ENCODE measurements around the gene RENBP.

Gene RENBP

DNA sequence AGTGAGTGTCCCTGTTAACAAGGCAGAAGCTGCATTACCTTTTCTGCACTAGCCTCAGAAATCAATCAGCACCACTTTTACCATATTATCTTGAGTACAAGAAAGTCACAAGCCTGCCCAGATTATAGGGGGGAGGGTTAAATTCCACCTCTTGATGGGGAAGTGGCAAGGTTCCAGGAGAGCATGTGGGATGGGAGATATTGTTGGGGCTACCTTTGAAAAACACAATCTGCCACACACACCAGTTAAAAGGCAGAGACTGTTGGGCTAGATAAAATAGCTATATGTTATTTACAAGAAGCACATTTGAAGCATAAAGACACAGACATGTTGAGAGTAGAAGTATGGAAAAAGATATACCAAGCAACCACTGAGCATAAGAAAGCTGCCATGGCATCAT, 46.5 kb downstream of the RENBP start:
- peaks cover 9% of the 10 kb centered on the region for H3K27me3 ChIP-seq (ENCODE audit: insufficient read depth, low read depth, severe bottlenecking)
- H3K9me3 ChIP-seq (ENCODE audit: severe bottlenecking): peaks cover 9% of the 10 kb centered on the region
- DNase-seq: no peak
- H3K4me3 ChIP-seq (ENCODE audit: low read depth, low read length): no peak overlapping the region
- TF ChIP-seq, protein P1, sequence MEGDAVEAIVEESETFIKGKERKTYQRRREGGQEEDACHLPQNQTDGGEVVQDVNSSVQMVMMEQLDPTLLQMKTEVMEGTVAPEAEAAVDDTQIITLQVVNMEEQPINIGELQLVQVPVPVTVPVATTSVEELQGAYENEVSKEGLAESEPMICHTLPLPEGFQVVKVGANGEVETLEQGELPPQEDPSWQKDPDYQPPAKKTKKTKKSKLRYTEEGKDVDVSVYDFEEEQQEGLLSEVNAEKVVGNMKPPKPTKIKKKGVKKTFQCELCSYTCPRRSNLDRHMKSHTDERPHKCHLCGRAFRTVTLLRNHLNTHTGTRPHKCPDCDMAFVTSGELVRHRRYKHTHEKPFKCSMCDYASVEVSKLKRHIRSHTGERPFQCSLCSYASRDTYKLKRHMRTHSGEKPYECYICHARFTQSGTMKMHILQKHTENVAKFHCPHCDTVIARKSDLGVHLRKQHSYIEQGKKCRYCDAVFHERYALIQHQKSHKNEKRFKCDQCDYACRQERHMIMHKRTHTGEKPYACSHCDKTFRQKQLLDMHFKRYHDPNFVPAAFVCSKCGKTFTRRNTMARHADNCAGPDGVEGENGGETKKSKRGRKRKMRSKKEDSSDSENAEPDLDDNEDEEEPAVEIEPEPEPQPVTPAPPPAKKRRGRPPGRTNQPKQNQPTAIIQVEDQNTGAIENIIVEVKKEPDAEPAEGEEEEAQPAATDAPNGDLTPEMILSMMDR (IDR thresholded peaks at IDR 0.05; ENCODE audit: low read depth, low read length): no peak
- no peak overlapping the region for H3K27ac ChIP-seq
- no peaks in the 10 kb centered on the region for H3K36me3 ChIP-seq

DNA sequence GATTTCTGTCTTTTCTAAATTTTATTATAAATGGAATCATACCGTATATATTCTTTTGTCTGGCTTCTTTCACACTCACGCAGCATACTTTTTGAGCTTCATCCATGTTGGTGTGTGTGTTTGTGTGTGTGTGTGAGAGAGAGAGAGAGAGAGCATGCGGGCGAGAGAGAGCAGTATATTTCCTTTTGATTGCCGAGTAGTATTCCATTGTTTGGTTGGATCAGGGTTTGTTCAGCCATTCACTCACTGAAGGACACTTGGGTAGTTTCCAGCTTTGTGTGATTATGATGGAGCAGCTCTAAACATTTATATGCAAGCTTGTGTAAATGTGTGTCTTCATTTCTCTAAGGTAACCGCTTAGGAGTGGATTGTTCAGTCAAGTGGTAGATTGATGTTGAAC, 55.3 kb downstream of the RENBP start:
- no peaks in the 10 kb centered on the region for H3K9me3 ChIP-seq (ENCODE audit: severe bottlenecking)
- H3K36me3 ChIP-seq: no peaks in the 10 kb centered on the region
- H3K27ac ChIP-seq: no peak overlapping the region
- H3K4me3 ChIP-seq (ENCODE audit: low read depth, low read length): no peak overlapping the region
- TF ChIP-seq, protein P1 (IDR thresholded peaks at IDR 0.05; ENCODE audit: low read depth, low read length): no peak
- peaks cover 29% of the 10 kb centered on the region for H3K27me3 ChIP-seq (ENCODE audit: insufficient read depth, low read depth, severe bottlenecking)
- DNase-seq: no peak

DNA sequence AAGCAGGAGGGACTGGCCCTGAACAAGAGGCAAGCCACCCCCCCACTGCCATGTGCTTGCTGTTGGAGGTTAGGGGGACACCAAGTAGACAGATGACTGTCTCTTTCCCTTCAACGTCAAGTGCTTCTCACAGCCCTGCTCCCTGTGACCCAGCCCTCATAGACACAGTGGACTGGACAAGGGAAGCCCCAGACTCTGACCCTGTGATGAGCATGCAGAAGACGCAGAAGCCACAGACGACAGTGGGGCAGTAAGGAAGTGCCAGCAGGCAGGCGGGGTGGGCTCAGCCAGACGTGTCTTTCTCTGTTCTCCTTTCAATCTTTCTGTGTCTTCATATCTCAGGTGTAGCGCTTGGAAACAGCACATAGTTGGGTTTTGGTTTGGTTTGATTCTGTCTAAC, 56.1 kb downstream of the RENBP start:
- no peaks in the 10 kb centered on the region for H3K9me3 ChIP-seq (ENCODE audit: severe bottlenecking)
- H3K36me3 ChIP-seq: no peaks in the 10 kb centered on the region

DNA sequence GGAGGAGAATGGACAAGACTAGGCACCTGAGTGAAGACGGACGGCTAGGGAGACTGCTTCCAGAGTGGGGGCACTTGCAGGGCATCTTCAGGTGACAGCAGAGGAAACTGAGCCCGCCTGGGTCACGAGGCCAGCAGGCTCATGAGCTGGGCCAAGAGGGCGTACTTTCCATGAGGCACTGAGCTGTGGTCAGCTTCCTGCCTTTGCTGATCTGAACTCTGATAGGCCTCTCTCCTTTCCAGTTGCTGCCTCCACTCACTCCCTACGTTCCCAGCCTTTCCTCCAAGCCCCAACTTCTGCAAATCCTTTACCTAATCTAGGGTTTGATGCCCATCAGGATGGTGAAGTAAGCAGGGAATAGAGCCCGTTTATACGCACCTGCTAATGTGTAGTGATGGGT, 57.1 kb downstream of the RENBP start:
- H3K4me3 ChIP-seq (ENCODE audit: low read depth, low read length): no peak overlapping the region
- H3K9me3 ChIP-seq (ENCODE audit: severe bottlenecking): no peaks in the 10 kb centered on the region
- no peaks in the 10 kb centered on the region; the same call in 1 of the 2 replicates for H3K36me3 ChIP-seq
- H3K27me3 ChIP-seq (ENCODE audit: insufficient read depth, low read depth, severe bottlenecking): peaks cover 27% of the 10 kb centered on the region
- TF ChIP-seq, protein P1 (IDR thresholded peaks at IDR 0.05; ENCODE audit: low read depth, low read length): no peak
- DNase-seq: no peak
- H3K27ac ChIP-seq: no peak overlapping the region

More for the DNA sequence above, 56.1 kb downstream of the RENBP start:
- Histone ChIP-seq H3K27me3 (ENCODE audit: insufficient read depth, low read depth, severe bottlenecking) (peaks cover 29% of the 10 kb centered on the region), H3K27ac (no peak overlapping the region), H3K4me3 (ENCODE audit: low read depth, low read length) (no peak overlapping the region)
- TF ChIP-seq, protein P1 (IDR thresholded peaks at IDR 0.05; ENCODE audit: low read depth, low read length): no peak
- DNase-seq: no peak

DNA sequence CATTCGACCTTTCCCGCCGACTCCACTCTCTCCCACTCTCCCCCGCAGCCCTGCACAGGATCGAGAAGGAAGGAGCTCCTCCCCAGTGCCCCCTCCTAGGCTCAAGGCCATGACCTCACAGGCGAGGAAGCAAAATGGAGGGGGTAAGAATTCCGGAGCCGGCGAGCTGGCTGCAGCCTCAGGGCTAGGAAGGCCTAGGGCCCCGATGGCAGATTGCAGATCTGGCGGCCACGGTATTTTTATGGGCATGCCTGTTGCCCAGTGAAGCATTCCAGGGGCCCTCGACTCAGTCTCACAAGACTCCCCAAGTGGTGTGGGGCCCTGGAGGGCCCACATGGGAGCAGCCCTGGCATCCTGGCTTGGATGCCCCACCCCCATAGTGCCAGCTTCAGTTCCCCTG, 57.5 kb downstream of the RENBP start:
- no peak for DNase-seq

More for the DNA sequence above, 57.5 kb downstream of the RENBP start:
- H3K9me3 ChIP-seq (ENCODE audit: severe bottlenecking): no peaks in the 10 kb centered on the region
- H3K27me3 ChIP-seq (ENCODE audit: insufficient read depth, low read depth, severe bottlenecking): peaks cover 27% of the 10 kb centered on the region
- no peak overlapping the region; the same call in 1 of the 2 replicates for H3K4me3 ChIP-seq (ENCODE audit: low read depth, low read length)
- no peak overlapping the region for H3K27ac ChIP-seq
- TF ChIP-seq, protein P1 (IDR thresholded peaks at IDR 0.05; ENCODE audit: low read depth, low read length): no peak
- H3K36me3 ChIP-seq: no peaks in the 10 kb centered on the region; the same call in 1 of the 2 replicates
